MCF 10A (cell line): ENCODE results near the gene QSER1. TPM values are rescaled to one million over a fixed set of nuclear protein-coding genes. Genes with fewer than 3 reads are reported as not detected.

Experiments
- BruUV-seq: library from RNA; stranded (reverse); fragments of 400-500 nt; replicated peaks from 2 replicates; lab custom pipeline; 2021; lab: Mats Ljungman, UMichigan
- CTCF ChIA-PET: fragments of 300-600 bp; sonication (Branson Sonifier 250); formaldehyde crosslinking; extraction: SDS; loops from one replicate; lab custom pipeline; 2021; ENCODE audit warnings: antibody characterized with exemption, inconsistent platforms; lab: Yijun Ruan, JAX
- POLR2A ChIA-PET: fragments of 300-600, 350-650 bp; sonication (Branson Sonifier 250); formaldehyde crosslinking; extraction: SDS; loops from one replicate; lab custom pipeline; 2020; ENCODE audit warnings: antibody characterized with exemption, inconsistent platforms; lab: Yijun Ruan, JAX
- DNase-seq: peaks from one replicate; pipeline ENCODE4 v3.0.0-alpha.2; 2018; ENCODE audit not compliant: unreplicated experiment
- H3K27ac Mint-ChIP-seq: one replicate; pipeline ENCODE4 v1.8.0; 2022; ENCODE audit warnings: mild to moderate bottlenecking, low read depth, mixed read lengths; ENCODE audit not compliant: unreplicated experiment
- H3K27me3 Mint-ChIP-seq: one replicate; pipeline ENCODE4 v1.8.0; 2022; ENCODE audit warnings: mixed read lengths; ENCODE audit not compliant: insufficient read depth, unreplicated experiment
- H3K36me3 Mint-ChIP-seq: one replicate; pipeline ENCODE4 v1.8.0; 2022; ENCODE audit warnings: mild to moderate bottlenecking, moderate library complexity, mixed read lengths; ENCODE audit not compliant: insufficient read depth, unreplicated experiment
- H3K4me1 Mint-ChIP-seq: one replicate; pipeline ENCODE4 v1.8.0; 2022; ENCODE audit warnings: mixed read lengths; ENCODE audit not compliant: insufficient read depth, unreplicated experiment
- H3K4me3 Mint-ChIP-seq: one replicate; pipeline ENCODE4 v1.8.0; 2022; ENCODE audit warnings: mild to moderate bottlenecking, moderate library complexity, mixed read lengths; ENCODE audit not compliant: unreplicated experiment
- H3K9me3 Mint-ChIP-seq: one replicate; pipeline ENCODE4 v1.8.0; 2022; ENCODE audit warnings: mixed read lengths; ENCODE audit not compliant: unreplicated experiment
- intact Hi-C: fragments of 100-400 bp; cut with micrococcal nuclease; formaldehyde crosslinking; loops from 2 replicates; pipeline ENCODE4 v1.14.1; 2022
- total RNA-seq: library from RNA; stranded (reverse); gene quantifications from 2 replicates; pipeline ENCODE4 v1.2.3, GENCODE V29; 2022
- TF ChIP-seq, protein P1 (sequence below): fragments of 200-600 bp; IDR thresholded peaks from one replicate; pipeline ENCODE4 v1.8.0; 2022; ENCODE audit warnings: antibody characterized with exemption, mild to moderate bottlenecking; ENCODE audit not compliant: unreplicated experiment

QSER1 gene
- total RNA-seq, 1 experiment from 2014 or later: 39.3 TPM

GRCh38 chr11:33016654-33017053 lies 124.0 kb downstream of the QSER1 start:
- H3K27me3 Mint-ChIP-seq: no peaks in the 10 kb centered on the region
- peak overlapping the region; percentile 78 for H3K4me3 Mint-ChIP-seq
- H3K9me3 Mint-ChIP-seq: no peaks in the 10 kb centered on the region
- H3K36me3 Mint-ChIP-seq: peaks cover 10% of the 10 kb centered on the region
- CTCF ChIA-PET: interaction anchor here (0.8 to 1.1 kb wide), 2 partner anchors 17 to 23 kb away, joined by 3 to 5 read pairs; no protein-coding TSS in a partner anchor
- H3K4me1 Mint-ChIP-seq: no peaks in the 10 kb centered on the region
- intact Hi-C loops: loop anchor here (10.0 kb wide), 1 partner anchor 48 kb away; no protein-coding TSS in a partner anchor
- DNase-seq: no peak
- H3K27ac Mint-ChIP-seq: peak overlapping the region; percentile 24
- POLR2A ChIA-PET: interaction anchor here (1.0 to 2.9 kb wide), 11 partner anchors 9 to 144 kb away, joined by 3 to 20 read pairs (median 5); partner anchors contain the start of gene TCP11L1
- BruUV-seq: TSS peak; percentile 34
- TF ChIP-seq, protein P1, sequence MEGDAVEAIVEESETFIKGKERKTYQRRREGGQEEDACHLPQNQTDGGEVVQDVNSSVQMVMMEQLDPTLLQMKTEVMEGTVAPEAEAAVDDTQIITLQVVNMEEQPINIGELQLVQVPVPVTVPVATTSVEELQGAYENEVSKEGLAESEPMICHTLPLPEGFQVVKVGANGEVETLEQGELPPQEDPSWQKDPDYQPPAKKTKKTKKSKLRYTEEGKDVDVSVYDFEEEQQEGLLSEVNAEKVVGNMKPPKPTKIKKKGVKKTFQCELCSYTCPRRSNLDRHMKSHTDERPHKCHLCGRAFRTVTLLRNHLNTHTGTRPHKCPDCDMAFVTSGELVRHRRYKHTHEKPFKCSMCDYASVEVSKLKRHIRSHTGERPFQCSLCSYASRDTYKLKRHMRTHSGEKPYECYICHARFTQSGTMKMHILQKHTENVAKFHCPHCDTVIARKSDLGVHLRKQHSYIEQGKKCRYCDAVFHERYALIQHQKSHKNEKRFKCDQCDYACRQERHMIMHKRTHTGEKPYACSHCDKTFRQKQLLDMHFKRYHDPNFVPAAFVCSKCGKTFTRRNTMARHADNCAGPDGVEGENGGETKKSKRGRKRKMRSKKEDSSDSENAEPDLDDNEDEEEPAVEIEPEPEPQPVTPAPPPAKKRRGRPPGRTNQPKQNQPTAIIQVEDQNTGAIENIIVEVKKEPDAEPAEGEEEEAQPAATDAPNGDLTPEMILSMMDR: no peak

- no peaks in the 10 kb centered on the region for H3K9me3 Mint-ChIP-seq
- intact Hi-C loops: loop anchor here (10.0 kb wide), 1 partner anchor 47 kb away; no protein-coding TSS in a partner anchor
- no peak for DNase-seq
- TF ChIP-seq, protein P1: no peak
- no peak overlapping the region for H3K27ac Mint-ChIP-seq
- no peaks in the 10 kb centered on the region for H3K27me3 Mint-ChIP-seq
- CTCF ChIA-PET: no interaction called here
- no TSS peak for BruUV-seq
- no peaks in the 10 kb centered on the region for H3K4me1 Mint-ChIP-seq
- POLR2A ChIA-PET: interaction anchor here (2.5 to 2.9 kb wide), 3 partner anchors 15 to 27 kb away, joined by 13 to 20 read pairs (median 15); partner anchors contain the start of gene TCP11L1
- H3K36me3 Mint-ChIP-seq: peaks cover 10% of the 10 kb centered on the region
- peak overlapping the region; percentile 78 for H3K4me3 Mint-ChIP-seq
Measured at GRCh38 chr11:33017478-33017877, 124.9 kb downstream of the QSER1 start.

DNA sequence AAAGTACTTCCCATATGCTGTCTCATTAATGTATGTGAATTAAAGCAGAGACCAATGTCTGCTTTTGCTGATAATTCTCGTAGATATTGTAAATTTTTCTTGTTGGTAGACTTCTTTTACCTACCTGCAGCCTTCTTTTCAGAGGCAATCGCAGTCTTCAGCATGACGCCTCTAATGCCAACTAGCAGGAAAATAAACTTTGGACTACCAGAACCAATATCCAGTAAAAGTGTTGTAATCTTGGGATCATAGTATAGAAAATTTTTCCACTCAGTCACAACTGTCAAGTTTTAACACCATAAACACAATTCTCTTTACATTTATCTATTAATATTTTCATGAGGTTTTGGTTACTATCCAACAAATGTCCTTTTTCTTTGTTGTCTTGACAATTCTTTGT lies 125.4 kb downstream of the QSER1 start:
- TF ChIP-seq, protein P1: no peak
- CTCF ChIA-PET: no interaction called here
- H3K36me3 Mint-ChIP-seq: peaks cover 9% of the 10 kb centered on the region
- H3K4me3 Mint-ChIP-seq: peak overlapping the region; percentile 78
- no TSS peak for BruUV-seq
- H3K9me3 Mint-ChIP-seq: no peaks in the 10 kb centered on the region
- intact Hi-C loops: loop anchor here (10.0 kb wide), 1 partner anchor 47 kb away; no protein-coding TSS in a partner anchor
- no peaks in the 10 kb centered on the region for H3K27me3 Mint-ChIP-seq
- no peak overlapping the region for H3K27ac Mint-ChIP-seq
- POLR2A ChIA-PET: interaction anchor here (2.7 kb wide), 1 partner anchor 14 kb away, joined by 15 read pairs; no protein-coding TSS in a partner anchor
- no peak for DNase-seq
- no peaks in the 10 kb centered on the region for H3K4me1 Mint-ChIP-seq

DNA sequence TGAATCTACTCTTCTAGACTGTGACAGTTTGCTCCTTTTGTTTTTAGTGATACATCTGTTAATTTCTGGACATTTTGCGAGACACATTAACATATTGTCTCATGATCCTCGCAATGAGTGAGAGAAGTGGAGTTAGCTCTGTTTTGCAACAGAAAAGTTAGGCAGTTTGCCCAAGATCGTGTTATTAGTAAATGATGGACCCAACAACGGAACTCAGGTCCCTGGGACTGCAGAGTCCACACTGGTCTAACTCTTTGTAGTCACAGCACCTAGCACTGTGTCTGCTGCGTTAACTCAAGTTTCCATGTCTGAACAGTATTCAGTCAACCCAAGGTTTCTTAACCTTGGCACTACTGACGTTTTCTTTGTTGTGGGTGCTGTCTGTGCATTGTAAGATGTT lies 126.2 kb downstream of the QSER1 start:
- ChIA-PET CTCF (no interaction called here), POLR2A (no interaction called here)
- no peak for DNase-seq
- Mint-ChIP-seq H3K4me1 (no peaks in the 10 kb centered on the region), H3K36me3 (peaks cover 5% of the 10 kb centered on the region), H3K27ac (no peak overlapping the region), H3K9me3 (no peaks in the 10 kb centered on the region), H3K4me3 (no peak overlapping the region), H3K27me3 (no peaks in the 10 kb centered on the region)
- TF ChIP-seq, protein P1: no peak
- no TSS peak for BruUV-seq
- intact Hi-C loops: loop anchor here (10.0 kb wide), 1 partner anchor 46 kb away; no protein-coding TSS in a partner anchor
